K562 (cell line): ENCODE data around the gene C1QTNF8.

ENCODE experiments used
- POLR2A ChIP-seq: fragments of 450-650 bp; conservative IDR thresholded peaks from 2 replicates; pipeline ENCODE4 v1.6.1; 2016
- ZNF165 ChIP-seq: fragments of 250-450 bp; sonication (Bioruptor Pico); IDR thresholded peaks from 2 replicates; pipeline ENCODE4 v1.4.0; 2020; ENCODE audit warnings: borderline replicate concordance
- ZNF277 ChIP-seq: fragments of 250-450 bp; sonication (Bioruptor Pico); IDR thresholded peaks from 2 replicates; pipeline ENCODE4 v1.8.0; 2022; ENCODE audit warnings: inconsistent platforms, mild to moderate bottlenecking, moderate library complexity, borderline replicate concordance

GRCh38 chr16:1080801-1081733 is 15.0 kb downstream of the C1QTNF8 start:
- TF ChIP-seq ZNF165 (CRISPR knock-in tag) (no peak), POLR2A (no peak), ZNF277 (CRISPR knock-in tag) (no peak)
